Endometrial microvascular endothelial cells (primary cell): ENCODE results near the gene TPGS2. TPM values are rescaled to one million over a fixed set of nuclear protein-coding genes. Genes with fewer than 3 reads are reported as not detected.
"Not testable (repeated sequence)": the region's sequence is repeated elsewhere in the genome, so short reads cannot be mapped to it uniquely, and the experiment has no call there.

Source experiments
- in situ Hi-C: cut with HindIII; loops from 2 replicates; pipeline ENCODE4 v1.10.0; 2017; ENCODE audit warnings: low sequenced_read_pairs, low pct_unique_long_range_greater_than_20kb; ENCODE audit errors: inconsistent ontology term
- total RNA-seq: library from RNA; depleted of rRNA; stranded (reverse); fragments of >200 nt; gene quantifications from one replicate; pipeline ENCODE4 v1.2.3, GENCODE V29; 2015; ENCODE audit errors: inconsistent ontology term

Gene TPGS2
- total RNA-seq, 1 donor from 2014 or later, result 218 TPM

DNA sequence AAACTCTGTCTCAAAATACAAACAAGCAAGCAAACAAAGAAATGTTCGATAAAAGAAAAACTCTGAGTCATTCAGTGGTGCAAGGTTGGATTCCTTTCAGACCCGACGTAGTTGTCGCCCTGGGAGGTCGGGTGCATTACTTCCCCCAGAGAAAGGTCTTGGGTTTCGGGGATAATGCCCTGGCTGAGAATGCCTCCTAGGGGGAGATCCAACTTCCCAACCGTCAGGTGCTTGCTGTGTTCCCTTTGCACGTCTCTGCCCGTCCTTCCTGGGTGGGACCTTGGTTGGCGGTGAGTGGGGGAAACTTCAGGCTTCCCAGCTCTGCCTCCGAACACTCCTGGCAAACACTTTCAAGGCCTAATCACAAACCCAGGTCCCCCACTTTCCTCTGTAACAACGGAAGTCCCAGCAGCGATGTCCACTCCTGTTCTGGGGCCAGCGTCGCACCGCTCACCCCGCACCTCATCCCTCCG is 609 bp downstream of the TPGS2 start:
- in situ Hi-C loops, result no loop called here

DNA sequence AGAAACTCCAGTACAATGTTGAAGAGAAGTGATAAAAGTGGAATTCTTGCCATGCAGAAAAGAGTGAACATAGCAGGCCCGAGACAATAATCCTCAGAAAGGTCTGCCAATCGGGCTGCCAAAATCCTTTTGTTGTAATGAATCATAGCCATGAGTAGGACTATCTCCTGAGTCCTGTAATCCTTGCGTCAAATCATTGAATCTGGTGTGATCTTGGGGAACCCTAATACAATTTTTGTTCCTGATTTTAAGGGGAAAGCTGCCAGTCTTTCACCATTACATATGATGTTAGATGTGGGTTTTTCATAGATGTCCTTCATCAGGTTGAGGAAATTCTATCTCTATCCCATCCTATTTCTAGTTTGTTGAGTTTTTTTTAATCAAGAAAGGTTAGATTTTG is 2.2 kb downstream of the TPGS2 start:
- in situ Hi-C loops, result no loop called here

DNA sequence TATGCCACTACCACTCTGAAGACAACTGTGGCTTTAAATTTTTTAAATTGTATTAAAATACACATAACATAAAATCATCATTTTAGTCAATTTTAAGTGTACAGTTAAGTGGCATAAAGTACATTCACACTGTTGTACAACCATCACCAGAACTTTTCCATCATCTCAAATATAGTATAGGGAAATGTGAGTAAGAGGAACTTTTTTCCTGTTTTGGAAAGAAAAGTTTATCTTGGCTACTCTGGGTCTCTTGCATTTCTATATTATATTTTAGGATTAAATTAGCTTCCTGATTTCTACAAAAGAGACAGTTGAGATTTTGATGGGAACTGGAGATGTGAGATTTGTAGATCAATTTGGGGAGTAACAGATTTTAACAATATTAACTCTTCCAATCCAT is 3.3 kb downstream of the TPGS2 start:
- in situ Hi-C loops, result no loop called here

DNA sequence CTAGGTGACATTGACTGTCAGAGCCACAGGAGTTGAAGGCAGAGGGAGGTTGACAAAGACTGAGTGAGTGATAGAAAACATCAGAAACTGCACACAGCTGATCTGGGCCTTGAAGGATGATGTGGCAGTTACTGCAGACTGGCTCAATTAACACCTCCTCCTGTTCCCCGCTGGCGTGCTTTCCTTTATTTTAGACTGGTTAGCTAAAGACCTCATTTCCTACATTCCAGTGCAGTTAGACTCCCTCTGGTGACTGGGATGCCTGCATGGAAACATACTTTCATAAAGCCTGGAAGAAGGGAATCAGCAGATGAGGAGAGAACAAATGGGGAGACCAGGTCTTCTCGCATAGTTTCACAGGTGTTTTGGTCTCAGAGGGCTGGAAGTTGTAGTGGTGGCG is 7.1 kb downstream of the TPGS2 start:
- in situ Hi-C loops, result no loop called here

DNA sequence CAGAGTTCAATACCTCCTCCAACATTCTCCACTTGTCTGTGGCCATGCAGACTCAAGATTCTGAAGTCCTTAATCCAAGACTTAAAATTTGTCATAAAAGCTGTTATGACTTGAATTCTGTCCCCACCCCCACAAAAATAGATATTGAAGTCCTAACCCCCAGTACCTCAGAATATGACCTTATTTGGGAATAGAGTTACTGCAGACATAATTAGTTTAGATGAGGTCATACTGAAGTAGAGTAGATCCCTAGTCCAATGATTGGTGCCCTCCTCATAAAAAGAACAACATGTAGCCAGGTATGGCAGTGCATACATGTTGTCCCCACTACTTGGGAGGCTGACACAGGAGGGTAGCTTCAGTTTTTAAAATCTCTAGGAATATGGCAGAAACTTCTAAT is 9.2 kb downstream of the TPGS2 start:
- in situ Hi-C loops, result no loop called here

DNA sequence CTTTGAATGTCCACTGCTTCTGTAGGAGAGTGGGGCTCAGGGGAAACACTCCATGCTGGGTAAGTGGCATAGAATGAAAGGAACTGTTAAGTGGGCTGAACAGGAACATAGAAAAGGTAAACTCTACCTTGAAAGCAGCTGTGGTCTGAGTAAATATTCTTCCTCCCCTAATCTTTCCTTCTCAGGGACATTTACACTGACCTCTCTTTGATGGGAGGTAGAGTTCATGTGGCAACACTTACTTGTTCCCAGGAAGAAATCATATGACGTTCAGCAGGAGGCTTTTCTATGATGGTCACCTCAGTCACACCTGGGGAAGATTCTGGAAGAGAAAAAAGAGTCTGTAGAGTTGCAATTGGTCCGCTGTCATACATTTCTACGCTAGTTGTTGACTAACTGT is 10.2 kb downstream of the TPGS2 start:
- in situ Hi-C loops, result no loop called here

DNA sequence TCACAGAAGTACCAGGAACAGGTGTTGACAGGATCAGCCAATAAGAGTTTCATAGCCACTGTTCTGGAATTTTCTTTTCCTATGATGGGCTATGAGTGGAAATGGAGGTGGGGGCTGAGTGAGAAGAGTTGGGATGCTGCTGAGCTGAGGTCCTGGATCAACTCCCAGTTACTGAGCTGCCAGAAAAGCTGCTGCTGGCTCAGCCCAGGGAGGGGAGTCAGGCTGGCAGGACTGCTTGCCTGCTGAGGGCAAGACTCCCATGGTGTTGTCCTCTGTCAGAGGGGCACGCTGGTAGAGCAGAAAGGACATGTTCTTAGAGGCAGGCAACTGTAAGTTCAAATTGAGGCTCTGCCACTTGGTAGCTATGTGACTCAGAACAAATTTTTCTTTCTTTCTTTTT is 11.8 kb downstream of the TPGS2 start:
- in situ Hi-C loops, result no loop called here

DNA sequence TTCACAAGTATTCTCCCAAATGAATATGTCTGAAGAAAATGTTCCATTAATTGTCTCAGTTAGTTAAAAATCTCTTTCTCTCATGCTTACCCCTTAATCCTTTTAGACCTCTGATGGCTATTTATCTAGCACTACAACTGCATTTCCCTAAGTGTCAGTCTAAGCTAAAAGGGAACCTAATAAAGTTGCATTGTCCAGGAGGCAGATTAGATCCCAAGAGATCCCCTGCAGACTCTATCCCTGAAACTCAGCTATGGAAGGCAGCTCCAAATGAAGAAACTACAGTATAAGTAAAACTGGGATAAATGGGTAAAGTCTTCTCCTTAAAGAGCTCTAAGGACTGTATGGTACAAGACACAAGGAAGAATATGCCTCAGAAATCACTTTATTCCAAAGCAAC is 12.7 kb downstream of the TPGS2 start:
- in situ Hi-C loops, result not testable (repeated sequence)

DNA sequence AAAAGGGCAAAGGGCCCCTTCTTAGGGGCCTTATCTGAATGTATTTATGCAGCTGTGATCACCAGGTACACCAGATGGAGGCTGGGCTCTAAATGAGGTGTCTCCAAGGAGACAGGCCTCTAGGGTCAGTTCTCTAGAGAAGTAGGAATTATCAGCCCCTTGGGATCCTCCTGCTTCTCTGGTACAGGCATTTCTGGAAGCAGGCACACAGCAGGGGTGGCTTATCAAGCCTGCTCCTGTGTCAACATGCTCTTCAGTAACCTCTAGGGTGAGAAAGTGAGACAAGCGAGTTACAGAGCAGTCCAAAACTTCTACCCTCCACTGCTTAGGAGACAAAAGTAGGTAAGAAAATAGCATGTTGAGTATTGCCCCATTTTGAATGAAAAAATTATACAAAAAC is 13.8 kb downstream of the TPGS2 start:
- in situ Hi-C loops, result no loop called here

DNA sequence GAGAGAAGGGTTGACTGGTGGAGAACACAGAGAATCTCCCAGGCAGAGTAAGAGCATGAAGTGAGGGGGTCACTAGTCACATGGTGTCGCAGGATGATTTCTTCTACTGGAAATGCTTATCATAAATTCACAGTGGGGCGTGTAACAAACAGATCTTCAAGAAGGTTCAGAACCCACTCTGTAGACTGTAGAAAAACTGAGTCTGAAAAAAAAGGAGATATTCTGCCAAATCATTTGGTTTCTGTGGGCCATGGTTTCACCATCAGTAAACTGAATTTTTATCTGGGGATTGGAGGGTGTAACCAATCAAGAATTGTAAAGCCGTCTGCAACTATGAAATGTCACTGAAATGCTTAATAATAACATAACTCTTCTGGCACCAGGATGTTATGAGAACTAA is 15.0 kb downstream of the TPGS2 start:
- in situ Hi-C loops, result no loop called here

DNA sequence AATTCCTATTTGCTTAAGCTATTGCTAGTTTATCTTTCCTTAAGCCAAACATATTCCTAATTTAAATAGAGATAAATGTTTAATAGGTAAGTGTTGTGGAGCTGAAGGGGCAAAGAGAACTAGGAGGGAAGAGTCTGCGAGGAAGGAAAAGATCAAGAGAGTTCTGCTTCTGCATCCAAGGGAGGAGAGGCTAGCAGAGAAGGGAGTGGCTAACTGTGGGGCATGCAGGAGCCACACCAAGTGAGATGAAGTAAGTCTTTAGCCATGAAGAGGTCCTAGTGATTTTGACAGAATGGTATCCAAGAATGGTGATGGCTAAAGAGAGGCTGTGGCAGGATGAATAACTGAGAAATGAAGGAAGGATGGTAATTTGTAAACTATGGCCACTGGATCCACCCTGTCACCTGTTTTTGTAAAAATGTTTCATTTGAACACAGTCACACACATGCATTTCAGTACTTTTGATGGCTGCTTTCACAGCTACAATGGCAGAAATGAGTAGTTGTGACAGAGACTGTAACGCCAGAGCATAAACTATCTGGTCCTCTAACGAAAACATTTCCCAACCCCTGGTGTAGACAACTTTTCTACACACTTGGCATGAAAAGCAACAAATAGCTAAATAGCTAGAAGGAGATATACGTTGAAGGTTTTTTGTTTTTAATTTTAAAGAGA is 15.6 kb downstream of the TPGS2 start:
- in situ Hi-C loops, result no loop called here

DNA sequence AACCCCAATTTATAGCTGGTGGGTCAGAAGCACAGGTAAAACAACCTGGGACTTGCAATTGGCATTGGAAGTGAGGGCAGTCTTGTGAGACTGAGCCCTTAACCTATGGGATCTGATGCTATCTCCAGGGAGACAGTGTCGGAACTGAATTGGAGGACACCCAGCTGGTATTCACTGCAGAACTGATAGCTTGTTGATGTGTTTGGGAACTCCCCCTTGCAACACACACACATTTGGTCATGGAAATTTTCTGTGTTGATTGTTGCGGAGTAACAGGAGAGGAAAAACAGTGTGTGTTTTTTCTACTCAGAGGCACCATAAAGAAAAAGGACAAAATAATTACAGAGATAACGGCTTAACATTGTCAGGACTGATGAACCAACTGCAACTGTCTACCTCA is 16.1 kb downstream of the TPGS2 start:
- in situ Hi-C loops, result no loop called here

DNA sequence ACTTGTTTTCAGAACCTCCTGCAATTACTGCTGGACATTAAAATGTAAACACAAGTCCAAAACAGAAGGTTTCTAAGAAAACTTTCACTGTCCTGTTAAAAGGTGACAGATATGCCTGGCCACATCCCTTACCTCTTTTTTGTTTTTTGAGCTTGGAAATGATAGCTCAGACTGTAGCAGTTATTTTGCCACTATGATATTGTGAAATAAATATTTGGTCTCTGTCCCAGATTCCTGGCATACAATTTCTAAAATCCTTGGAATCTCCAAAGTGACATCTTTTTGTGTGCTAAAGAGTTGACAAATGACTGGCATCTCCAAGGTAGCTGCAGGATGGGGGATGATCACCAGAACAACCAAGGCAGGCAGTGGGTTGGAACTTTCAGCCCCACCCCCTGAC is 16.8 kb downstream of the TPGS2 start:
- in situ Hi-C loops, result no loop called here

DNA sequence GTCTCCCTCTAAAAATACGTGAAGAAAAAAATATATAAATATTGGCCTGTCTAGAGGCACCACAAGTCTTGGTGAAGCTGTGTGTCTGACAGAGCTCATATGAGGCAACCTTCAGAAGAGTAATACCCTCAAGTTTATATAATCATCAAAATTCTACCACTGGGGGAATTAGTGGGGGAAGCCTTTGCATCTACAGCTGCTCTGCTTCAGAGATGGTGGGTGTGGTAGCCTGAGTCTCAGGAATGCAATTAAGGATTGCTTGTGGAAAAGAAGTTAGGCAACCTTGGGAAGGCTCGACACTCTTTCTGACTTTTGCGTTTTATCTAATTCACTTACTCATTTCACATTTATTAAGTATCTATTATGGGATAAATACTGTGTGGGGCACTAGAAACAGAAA is 17.4 kb downstream of the TPGS2 start:
- in situ Hi-C loops, result no loop called here

DNA sequence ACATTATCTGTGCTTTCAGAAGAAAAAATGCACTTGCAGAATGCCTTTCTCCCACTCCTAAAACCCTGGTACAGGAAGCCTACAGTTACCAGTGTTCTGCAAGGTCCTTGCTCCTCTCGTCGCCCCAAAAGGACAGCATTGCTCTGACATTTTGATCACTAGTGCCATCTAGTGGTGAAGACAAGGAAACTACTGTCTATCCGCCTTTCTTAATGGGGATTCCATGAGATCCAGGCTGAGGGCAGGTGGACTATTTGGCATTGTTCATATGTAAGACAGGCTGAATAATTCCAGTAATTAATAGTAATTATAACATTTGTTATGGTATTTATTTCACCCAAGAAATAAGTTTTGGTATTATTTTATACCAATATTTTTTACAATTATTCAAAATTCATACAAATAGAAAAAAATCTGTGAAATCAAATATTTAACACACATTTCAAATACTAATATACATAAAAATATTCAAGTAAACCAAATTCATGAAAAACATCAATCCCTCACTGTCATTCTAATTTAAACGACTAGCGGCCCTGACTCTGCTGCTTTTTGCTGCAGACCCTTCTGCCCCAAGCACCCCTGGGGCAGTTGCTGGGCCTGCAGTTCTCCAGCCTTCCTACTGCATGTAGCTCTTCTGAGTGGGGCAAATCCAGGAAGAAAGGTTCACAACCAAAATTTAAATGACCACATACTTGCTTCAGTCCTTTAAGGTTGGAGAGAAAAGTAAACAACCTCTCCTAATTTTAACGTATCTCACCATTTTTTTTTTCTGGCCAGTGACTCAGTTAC is 19.0 kb downstream of the TPGS2 start:
- in situ Hi-C loops, result no loop called here

DNA sequence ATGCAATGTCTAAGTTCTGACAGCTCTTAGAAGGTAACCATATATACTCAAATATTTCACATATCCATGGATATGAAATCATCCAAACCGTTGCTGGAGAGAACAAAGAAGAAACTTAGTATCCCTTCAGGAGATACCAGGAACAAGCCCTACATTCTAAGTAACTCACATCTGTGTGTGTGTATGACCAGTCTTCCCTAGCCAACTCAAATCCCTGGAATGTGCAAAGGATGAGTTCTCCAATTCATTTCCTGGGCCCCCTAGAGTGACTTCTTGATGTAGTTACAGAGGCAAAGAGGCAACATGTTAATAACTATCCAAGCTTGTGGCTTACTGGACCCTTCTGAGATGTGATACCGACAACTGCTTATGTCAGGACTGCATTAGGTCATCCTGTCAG is 20.1 kb downstream of the TPGS2 start:
- in situ Hi-C loops, result no loop called here

DNA sequence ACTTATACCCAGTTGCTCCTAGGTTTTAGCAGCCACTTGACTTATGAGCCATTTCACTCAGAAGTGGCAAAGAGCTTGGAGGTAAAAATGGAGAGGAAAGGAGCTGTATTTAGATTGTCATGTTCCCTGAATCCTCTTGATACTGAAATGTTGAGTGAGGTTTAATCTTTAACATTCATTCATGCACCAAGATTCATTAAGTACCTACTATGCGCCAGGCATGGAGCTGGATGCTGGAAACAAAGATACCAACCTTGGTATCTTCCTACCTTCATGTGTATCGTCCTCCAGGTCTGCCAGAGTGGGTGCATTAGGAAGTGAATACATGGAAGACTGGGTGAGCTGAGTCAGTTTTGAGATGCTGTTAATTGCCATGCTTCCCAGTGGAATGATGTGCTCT is 23.7 kb downstream of the TPGS2 start:
- in situ Hi-C loops, result no loop called here

DNA sequence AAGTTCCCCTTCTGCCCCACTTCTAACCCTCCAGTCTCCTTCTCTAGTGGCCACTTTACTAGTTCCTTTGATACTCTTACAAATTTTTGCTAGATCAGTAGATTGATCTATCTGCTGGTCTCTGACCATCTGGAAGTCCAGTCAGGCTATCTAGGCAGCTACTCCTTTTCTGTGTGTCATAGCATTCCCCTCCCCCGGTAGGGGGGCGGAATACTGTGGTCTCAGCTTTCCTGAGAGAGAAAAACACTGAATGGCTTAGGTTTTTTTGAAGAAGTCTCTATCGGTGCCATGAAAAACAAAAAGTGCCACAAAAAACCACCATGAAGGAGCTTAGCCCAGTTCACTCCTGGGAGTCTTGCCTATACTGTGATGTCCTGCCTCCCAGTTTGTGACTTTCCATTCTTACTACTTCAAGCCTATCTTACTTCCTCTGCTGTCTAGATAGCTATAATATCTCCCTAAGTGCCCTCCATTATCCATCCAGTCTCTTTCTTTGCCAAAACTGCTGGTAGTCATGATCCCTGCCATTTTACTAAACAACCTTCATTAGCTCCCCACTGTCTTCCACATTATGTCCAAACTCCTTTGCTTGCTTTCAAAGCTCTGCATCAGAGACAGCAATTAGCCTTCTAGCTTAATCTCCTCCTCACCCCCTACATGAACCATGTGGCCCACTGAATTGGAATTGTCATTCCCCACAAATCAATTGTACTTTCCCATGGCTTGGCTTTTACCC is 29.9 kb downstream of the TPGS2 start:
- in situ Hi-C loops, result no loop called here

DNA sequence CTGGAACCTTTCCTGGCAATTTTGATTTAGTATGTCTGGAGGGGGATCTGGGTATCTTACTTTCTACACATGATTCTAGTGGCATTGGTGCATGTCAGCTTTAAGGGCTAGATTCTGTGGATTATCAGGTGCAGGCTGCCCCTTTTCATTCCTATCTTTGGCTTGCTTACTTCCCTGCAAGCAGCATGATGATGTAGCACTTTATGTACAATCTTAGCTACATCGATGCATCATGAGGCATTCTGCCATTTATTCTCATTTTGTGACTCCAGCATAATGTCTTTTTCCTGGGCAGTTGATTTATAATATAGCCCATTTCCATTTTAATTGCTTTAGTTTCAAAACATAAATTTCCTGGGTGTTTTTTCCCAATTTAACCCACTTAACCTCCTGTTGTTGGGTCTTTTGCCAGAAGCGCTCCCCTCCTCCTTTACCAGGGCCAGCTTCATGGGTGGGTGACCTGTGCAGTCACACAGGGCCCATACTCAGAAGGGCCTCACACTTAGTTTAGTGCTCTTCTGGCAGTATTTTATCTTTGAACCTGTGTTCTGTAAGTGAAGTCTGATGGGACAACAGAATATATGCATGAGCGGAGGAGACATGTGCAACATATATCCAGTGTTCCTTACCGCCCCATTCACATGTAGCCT is 36.0 kb downstream of the TPGS2 start:
- in situ Hi-C loops, result no loop called here
